Measurements from ENCODE around the gene SAA1.

The SAA1 gene

GRCh38 chr11:18282626-18283025, 16.6 kb downstream of the SAA1 start:
- H3K27ac ChIP-seq (ENCODE audit: low read length), result no peak overlapping the region
- H4K20me1 ChIP-seq (ENCODE audit: insufficient read depth, low read length), result no peaks in the 10 kb centered on the region
- no peaks in the 10 kb centered on the region for H3K9me3 ChIP-seq (ENCODE audit: insufficient read depth, low read length, severe bottlenecking)
- H2AFZ ChIP-seq (ENCODE audit: low read depth, low read length), result no peak overlapping the region
- H3K27me3 ChIP-seq (ENCODE audit: insufficient read depth, low read length, poor library complexity), result no peaks in the 10 kb centered on the region
- DNase-seq (no peak), ATAC-seq (ENCODE audit: insufficient read depth, low read depth) (no peak)
- no peaks in the 10 kb centered on the region for H3K79me2 ChIP-seq (ENCODE audit: insufficient read depth, low read length)
- H3K4me2 ChIP-seq (ENCODE audit: insufficient read depth, low read length), result no peak overlapping the region
- H3K36me3 ChIP-seq (ENCODE audit: insufficient read depth, low read length), result peaks cover 68% of the 10 kb centered on the region
- no peaks in the 10 kb centered on the region for H3K4me1 ChIP-seq (ENCODE audit: insufficient read depth, low read length)
- H3K4me3 ChIP-seq (ENCODE audit: low read depth in 1 of 2, low read length in 2 of 2), result no peak overlapping the region
- no peak for TF ChIP-seq EZH2 (IDR thresholded peaks at IDR 0.05; ENCODE audit: borderline replicate concordance, low read depth, low read length, severe bottlenecking)
- TF ChIP-seq, protein P1, sequence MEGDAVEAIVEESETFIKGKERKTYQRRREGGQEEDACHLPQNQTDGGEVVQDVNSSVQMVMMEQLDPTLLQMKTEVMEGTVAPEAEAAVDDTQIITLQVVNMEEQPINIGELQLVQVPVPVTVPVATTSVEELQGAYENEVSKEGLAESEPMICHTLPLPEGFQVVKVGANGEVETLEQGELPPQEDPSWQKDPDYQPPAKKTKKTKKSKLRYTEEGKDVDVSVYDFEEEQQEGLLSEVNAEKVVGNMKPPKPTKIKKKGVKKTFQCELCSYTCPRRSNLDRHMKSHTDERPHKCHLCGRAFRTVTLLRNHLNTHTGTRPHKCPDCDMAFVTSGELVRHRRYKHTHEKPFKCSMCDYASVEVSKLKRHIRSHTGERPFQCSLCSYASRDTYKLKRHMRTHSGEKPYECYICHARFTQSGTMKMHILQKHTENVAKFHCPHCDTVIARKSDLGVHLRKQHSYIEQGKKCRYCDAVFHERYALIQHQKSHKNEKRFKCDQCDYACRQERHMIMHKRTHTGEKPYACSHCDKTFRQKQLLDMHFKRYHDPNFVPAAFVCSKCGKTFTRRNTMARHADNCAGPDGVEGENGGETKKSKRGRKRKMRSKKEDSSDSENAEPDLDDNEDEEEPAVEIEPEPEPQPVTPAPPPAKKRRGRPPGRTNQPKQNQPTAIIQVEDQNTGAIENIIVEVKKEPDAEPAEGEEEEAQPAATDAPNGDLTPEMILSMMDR (IDR thresholded peaks at IDR 0.05; ENCODE audit: borderline replicate concordance, extremely low read depth, low read length, poor library complexity, severe bottlenecking), result no peak
- H3K9ac ChIP-seq (ENCODE audit: low read depth, low read length), result no peak overlapping the region

GRCh38 chr11:18285841-18286240, 19.8 kb downstream of the SAA1 start:
- no peaks in the 10 kb centered on the region for H3K79me2 ChIP-seq (ENCODE audit: insufficient read depth, low read length)
- DNase-seq (no peak), ATAC-seq (ENCODE audit: insufficient read depth, low read depth) (no peak)
- no peaks in the 10 kb centered on the region for H4K20me1 ChIP-seq (ENCODE audit: insufficient read depth, low read length)
- no peak overlapping the region for H3K4me2 ChIP-seq (ENCODE audit: insufficient read depth, low read length)
- H3K4me1 ChIP-seq (ENCODE audit: insufficient read depth, low read length), result no peaks in the 10 kb centered on the region
- peaks cover 69% of the 10 kb centered on the region for H3K36me3 ChIP-seq (ENCODE audit: insufficient read depth, low read length)
- TF ChIP-seq, protein P1 (IDR thresholded peaks at IDR 0.05; ENCODE audit: borderline replicate concordance, extremely low read depth, low read length, poor library complexity, severe bottlenecking), result no peak
- no peak for TF ChIP-seq EZH2 (IDR thresholded peaks at IDR 0.05; ENCODE audit: borderline replicate concordance, low read depth, low read length, severe bottlenecking)
- H3K9me3 ChIP-seq (ENCODE audit: insufficient read depth, low read length, severe bottlenecking), result no peaks in the 10 kb centered on the region
- H3K4me3 ChIP-seq (ENCODE audit: low read depth in 1 of 2, low read length in 2 of 2), result no peak overlapping the region
- no peak overlapping the region for H3K9ac ChIP-seq (ENCODE audit: low read depth, low read length)
- no peak overlapping the region for H3K27ac ChIP-seq (ENCODE audit: low read length)
- H2AFZ ChIP-seq (ENCODE audit: low read depth, low read length), result no peak overlapping the region
- no peaks in the 10 kb centered on the region for H3K27me3 ChIP-seq (ENCODE audit: insufficient read depth, low read length, poor library complexity)

GRCh38 chr11:18288911-18289310, 22.8 kb downstream of the SAA1 start:
- no peak for DNase-seq
- no peak for ATAC-seq (ENCODE audit: insufficient read depth, low read depth)
- TF ChIP-seq, protein P1 (IDR thresholded peaks at IDR 0.05; ENCODE audit: borderline replicate concordance, extremely low read depth, low read length, poor library complexity, severe bottlenecking), result no peak
- no peak for TF ChIP-seq EZH2 (IDR thresholded peaks at IDR 0.05; ENCODE audit: borderline replicate concordance, low read depth, low read length, severe bottlenecking)

GRCh38 chr11:18294862-18295261, 28.8 kb downstream of the SAA1 start:
- Histone ChIP-seq H3K9me3 (ENCODE audit: insufficient read depth, low read length, severe bottlenecking) (no peaks in the 10 kb centered on the region), H3K27me3 (ENCODE audit: insufficient read depth, low read length, poor library complexity) (no peaks in the 10 kb centered on the region), H2AFZ (ENCODE audit: low read depth, low read length) (no peak overlapping the region), H4K20me1 (ENCODE audit: insufficient read depth, low read length) (no peaks in the 10 kb centered on the region), H3K79me2 (ENCODE audit: insufficient read depth, low read length) (no peaks in the 10 kb centered on the region), H3K36me3 (ENCODE audit: insufficient read depth, low read length) (peaks cover 86% of the 10 kb centered on the region), H3K4me2 (ENCODE audit: insufficient read depth, low read length) (no peak overlapping the region), H3K27ac (ENCODE audit: low read length) (no peak overlapping the region), H3K9ac (ENCODE audit: low read depth, low read length) (no peak overlapping the region), H3K4me3 (ENCODE audit: low read depth in 1 of 2, low read length in 2 of 2) (no peak overlapping the region), H3K4me1 (ENCODE audit: insufficient read depth, low read length) (no peaks in the 10 kb centered on the region)
- TF ChIP-seq EZH2 (IDR thresholded peaks at IDR 0.05; ENCODE audit: borderline replicate concordance, low read depth, low read length, severe bottlenecking), result no peak
- TF ChIP-seq, protein P1 (IDR thresholded peaks at IDR 0.05; ENCODE audit: borderline replicate concordance, extremely low read depth, low read length, poor library complexity, severe bottlenecking), result no peak
- ATAC-seq (ENCODE audit: insufficient read depth, low read depth) (no peak), DNase-seq (no peak)

More at GRCh38 chr11:18288911-18289310, 22.8 kb downstream of the SAA1 start:
- Histone ChIP-seq H3K4me2 (ENCODE audit: insufficient read depth, low read length) (no peak overlapping the region), H3K4me3 (ENCODE audit: low read depth in 1 of 2, low read length in 2 of 2) (no peak overlapping the region), H2AFZ (ENCODE audit: low read depth, low read length) (no peak overlapping the region), H3K27me3 (ENCODE audit: insufficient read depth, low read length, poor library complexity) (no peaks in the 10 kb centered on the region), H4K20me1 (ENCODE audit: insufficient read depth, low read length) (no peaks in the 10 kb centered on the region), H3K79me2 (ENCODE audit: insufficient read depth, low read length) (no peaks in the 10 kb centered on the region), H3K27ac (ENCODE audit: low read length) (no peak overlapping the region), H3K4me1 (ENCODE audit: insufficient read depth, low read length) (no peaks in the 10 kb centered on the region), H3K9me3 (ENCODE audit: insufficient read depth, low read length, severe bottlenecking) (no peaks in the 10 kb centered on the region), H3K36me3 (ENCODE audit: insufficient read depth, low read length) (peaks cover 71% of the 10 kb centered on the region), H3K9ac (ENCODE audit: low read depth, low read length) (no peak overlapping the region)

Data from DND-41 (cell line).